Sigmoid colon (tissue), 7 donors: ENCODE measurements around the gene TTC39B. TPM values are rescaled to one million over a fixed set of nuclear protein-coding genes. Genes with fewer than 3 reads are reported as not detected.

ENCODE experiments used
- DNase-seq: peaks from one replicate; pipeline ENCODE4 v3.0.0-alpha.2; 2019
- H3K27ac ChIP-seq, 4 donors: fragments of 200-600 bp; sonication (generic); one replicate each; pipeline ENCODE4 v1.5.1; 2016 to 2019; ENCODE audit warnings: mild to moderate bottlenecking in 1 of 4
- H3K27me3 ChIP-seq, 3 donors: fragments of 200-600 bp; sonication (generic); one replicate each; pipeline ENCODE4 v1.5.1; 2019; ENCODE audit warnings: mild to moderate bottlenecking in 1 of 3
- H3K36me3 ChIP-seq, 4 donors: fragments of 200-600 bp; sonication (generic); one replicate each; pipeline ENCODE4 v1.5.1; 2016 to 2019
- H3K4me1 ChIP-seq, 4 donors: fragments of 200-600 bp; sonication (generic); one replicate each; pipeline ENCODE4 v1.5.1; 2017 to 2019
- H3K4me3 ChIP-seq, 4 donors: fragments of 200-600 bp; sonication (generic); one replicate each; pipeline ENCODE4 v1.5.1; 2017 to 2019; ENCODE audit warnings: mild to moderate bottlenecking in 2 of 4, moderate library complexity in 1 of 4
- H3K9me3 ChIP-seq, 4 donors: fragments of 200-600 bp in 3 of 4; sonication (generic) in 3 of 4; one replicate each; pipeline versions ENCODE4 v1.5.1 to v1.6.1; 2013 to 2019
- CTCF ChIP-seq, 4 experiments: fragments of 450-650 bp in 3 of 4; fragments of 200-600 bp in 1 of 4; IDR thresholded peaks; one replicate each; pipeline ENCODE4 v1.5.1; 2016 to 2019; ENCODE audit warnings: antibody characterized with exemption in 4 of 4, mild to moderate bottlenecking in 3 of 4, moderate library complexity in 2 of 4
- EP300 ChIP-seq, 4 donors: sonication (generic); formaldehyde crosslinking; IDR thresholded peaks; one replicate each; pipeline ENCODE4 v1.6.1; 2017; ENCODE audit warnings: antibody characterized with exemption in 4 of 4
- POLR2A ChIP-seq, 2 donors: fragments of 450-650 bp; IDR thresholded peaks; one replicate each; pipeline ENCODE4 v1.6.1; 2016; ENCODE audit warnings: antibody characterized with exemption in 2 of 2, mild to moderate bottlenecking in 2 of 2, moderate library complexity in 2 of 2
- POLR2AphosphoS5 ChIP-seq, 4 donors: sonication (generic); formaldehyde crosslinking; IDR thresholded peaks; one replicate each; pipeline ENCODE4 v1.6.1; 2017; ENCODE audit warnings: antibody characterized with exemption in 4 of 4
- WGBS, 2 donors: extraction: QIAGEN DNeasy Blood & Tissue Kit; methylation state at CpG; one replicate each; pipeline ENCODE4 v1.1.7; 2013; 5-methylcytosine and 5-hydroxymethylcytosine counted together
- intact Hi-C: fragments of 100-400 bp; cut with DNase I; formaldehyde crosslinking; loops from one replicate; pipeline ENCODE4 v1.15.1; 2023
- polyA plus RNA-seq, 3 donors: library from polyadenylated mRNA; stranded (reverse); fragments of 200-250 nt; gene quantifications; one replicate each; pipeline ENCODE4 v1.2.3, GENCODE V29; 2013
- total RNA-seq, 4 donors: library from RNA; depleted of rRNA; stranded (reverse); fragments of >200 nt; gene quantifications; one replicate each; pipeline ENCODE4 v1.1.0, GENCODE V29; 2016
- donor health status: healthy with polysubstance abuse.
- donor health status: Bipolar disorder and iron deficiency.
- donor health status: healthy.

Gene TTC39B
- total and polyA plus RNA-seq, 7 donors, result 4.2 to 15.8 (median 9.1) TPM

GRCh38 chr9:15136646-15137045, 170.4 kb downstream of the TTC39B start:
- Histone ChIP-seq H3K36me3 (no peaks in the 10 kb centered on the region), H3K4me1 (peaks cover 0 to 20% (median 12%) of the 10 kb centered on the region in 4 donors), H3K9me3 (no peaks in the 10 kb centered on the region), H3K27ac (no peak overlapping the region), H3K27me3 (no peaks in the 10 kb centered on the region), H3K4me3 (no peak overlapping the region)
- WGBS, 2 donors, result 83 to 88% methylated on average over 5 of the region's 5 CpGs
- TF ChIP-seq EP300 (IDR thresholded peaks at IDR 0.05) (no peak), CTCF (IDR thresholded peaks at IDR 0.05) (no peak), POLR2A (IDR thresholded peaks at IDR 0.05) (no peak), POLR2AphosphoS5 (IDR thresholded peaks at IDR 0.05) (no peak)
- no peak for DNase-seq
- intact Hi-C loops, result loop anchor here (10.0 kb wide), 1 partner anchor 372 kb away; no protein-coding TSS in a partner anchor

GRCh38 chr9:15135164-15135792, 171.7 kb downstream of the TTC39B start:
- H3K4me1 ChIP-seq, result peaks cover 0 to 14% (median 9%) of the 10 kb centered on the region in 4 donors
- TF ChIP-seq EP300 (IDR thresholded peaks at IDR 0.05), result no peak
- TF ChIP-seq CTCF (IDR thresholded peaks at IDR 0.05), result peak; percentile 64 to 92 (median 76)
- 29 to 32% methylated on average over 18 of the region's 18 CpGs for WGBS, 2 donors
- DNase-seq, result peak; percentile 78
- H3K4me3 ChIP-seq, result peak overlapping the region in 2 of 4 donors; percentile 13 to 24
- H3K27ac ChIP-seq, result peak overlapping the region in 1 of 4 donors; percentile 30
- H3K36me3 ChIP-seq, result no peaks in the 10 kb centered on the region
- H3K9me3 ChIP-seq, result no peaks in the 10 kb centered on the region
- H3K27me3 ChIP-seq, result no peaks in the 10 kb centered on the region
- intact Hi-C loops, result loop anchor here (2.0 to 10.0 kb wide), 2 partner anchors 30 to 370 kb away; no protein-coding TSS in a partner anchor

- intact Hi-C loops, result loop anchor here (2.0 to 10.0 kb wide), 2 partner anchors 271 to 369 kb away; no protein-coding TSS in a partner anchor
- Histone ChIP-seq H3K27me3 (no peaks in the 10 kb centered on the region), H3K4me3 (no peak overlapping the region), H3K27ac (no peak overlapping the region), H3K36me3 (no peaks in the 10 kb centered on the region), H3K9me3 (no peaks in the 10 kb centered on the region), H3K4me1 (peaks cover 0 to 7% (median 2%) of the 10 kb centered on the region in 4 donors)
- WGBS, 2 donors, result 78 to 93% methylated on average over 3 of the region's 3 CpGs
- TF ChIP-seq CTCF (IDR thresholded peaks at IDR 0.05) (no peak), POLR2AphosphoS5 (IDR thresholded peaks at IDR 0.05) (no peak), EP300 (IDR thresholded peaks at IDR 0.05) (no peak)
- DNase-seq, result no peak
Observed at GRCh38 chr9:15133488-15133887, 173.5 kb downstream of the TTC39B start.

GRCh38 chr9:15132091-15132490, 174.9 kb downstream of the TTC39B start:
- Histone ChIP-seq H3K4me3 (no peak overlapping the region), H3K27ac (no peak overlapping the region), H3K4me1 (peaks cover 0 to 7% (median 2%) of the 10 kb centered on the region in 4 donors), H3K27me3 (no peaks in the 10 kb centered on the region), H3K9me3 (no peaks in the 10 kb centered on the region), H3K36me3 (no peaks in the 10 kb centered on the region)
- TF ChIP-seq POLR2AphosphoS5 (IDR thresholded peaks at IDR 0.05), result no peak
- no peak for TF ChIP-seq POLR2A (IDR thresholded peaks at IDR 0.05)
- no peak for TF ChIP-seq CTCF (IDR thresholded peaks at IDR 0.05)
- no peak for TF ChIP-seq EP300 (IDR thresholded peaks at IDR 0.05)
- no peak for DNase-seq
- WGBS, 2 donors, result 79 to 82% methylated on average over 5 of the region's 5 CpGs
- intact Hi-C loops, result loop anchor here (2.0 to 10.0 kb wide), 2 partner anchors 269 to 367 kb away; no protein-coding TSS in a partner anchor
